Osteocyte (in vitro differentiated cells): ENCODE results near the gene EXOC4. TPM values are rescaled to one million over a fixed set of nuclear protein-coding genes. Genes with fewer than 3 reads are reported as not detected.

Experiments used
- DNase-seq: peaks from one replicate; pipeline ENCODE4 v3.0.0; 2021; ENCODE audit warnings: mixed read lengths; ENCODE audit not compliant: unreplicated experiment; ENCODE audit errors: extremely low spot score
- H3K27ac Mint-ChIP-seq: one replicate; pipeline ENCODE4 v1.8.0; 2021; ENCODE audit warnings: mild to moderate bottlenecking, mixed read lengths; ENCODE audit not compliant: unreplicated experiment
- H3K27me3 Mint-ChIP-seq: one replicate; pipeline ENCODE4 v1.8.0; 2021; ENCODE audit warnings: mixed read lengths; ENCODE audit not compliant: unreplicated experiment
- H3K36me3 Mint-ChIP-seq: one replicate; pipeline ENCODE4 v1.8.0; 2021; ENCODE audit warnings: mixed read lengths; ENCODE audit not compliant: unreplicated experiment
- H3K4me1 Mint-ChIP-seq: one replicate; pipeline ENCODE4 v1.8.0; 2021; ENCODE audit warnings: mixed read lengths; ENCODE audit not compliant: unreplicated experiment
- H3K4me3 Mint-ChIP-seq: one replicate; pipeline ENCODE4 v1.8.0; 2021; ENCODE audit warnings: mild to moderate bottlenecking, moderate library complexity, mixed read lengths; ENCODE audit not compliant: unreplicated experiment
- H3K9me3 Mint-ChIP-seq: one replicate; pipeline ENCODE4 v1.8.0; 2021; ENCODE audit warnings: mixed read lengths; ENCODE audit not compliant: unreplicated experiment
- total RNA-seq: library from RNA; stranded (reverse); gene quantifications from 2 replicates; pipeline ENCODE4 v1.2.1, GENCODE V29; 2021
- TF ChIP-seq, protein P1 (sequence below): fragments of 200-600 bp; sonication (generic); IDR thresholded peaks from 2 replicates; pipeline ENCODE4 v1.5.0; 2021; ENCODE audit warnings: antibody characterized with exemption, mild to moderate bottlenecking, moderate library complexity

The EXOC4 gene
- total RNA-seq, 1 donor from 2014 or later, result 99.9 TPM

DNA sequence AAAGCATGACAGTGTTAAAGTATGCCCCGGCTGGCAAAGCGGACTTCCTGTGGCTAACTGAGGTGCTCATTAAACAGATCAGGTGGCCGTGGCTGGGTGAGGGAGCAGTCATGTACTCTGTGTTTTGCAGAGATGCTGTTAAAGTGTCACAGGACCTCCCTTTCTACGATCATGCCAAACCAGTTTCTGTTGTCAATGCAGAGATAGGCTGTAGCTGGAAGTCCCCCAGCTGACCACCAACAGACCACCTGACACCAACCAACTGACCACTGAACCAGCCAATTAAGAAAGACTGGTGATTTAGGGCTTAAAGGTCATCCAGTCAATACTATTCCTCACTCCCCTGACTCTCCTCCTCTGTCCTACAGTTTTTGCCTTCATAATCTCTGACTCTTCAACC, 443.2 kb downstream of the EXOC4 start:
- Mint-ChIP-seq H3K4me1 (peaks cover 13% of the 10 kb centered on the region), H3K9me3 (no peaks in the 10 kb centered on the region), H3K36me3 (no peaks in the 10 kb centered on the region), H3K27ac (no peak overlapping the region), H3K4me3 (no peak overlapping the region), H3K27me3 (no peaks in the 10 kb centered on the region)
- TF ChIP-seq, protein P1, sequence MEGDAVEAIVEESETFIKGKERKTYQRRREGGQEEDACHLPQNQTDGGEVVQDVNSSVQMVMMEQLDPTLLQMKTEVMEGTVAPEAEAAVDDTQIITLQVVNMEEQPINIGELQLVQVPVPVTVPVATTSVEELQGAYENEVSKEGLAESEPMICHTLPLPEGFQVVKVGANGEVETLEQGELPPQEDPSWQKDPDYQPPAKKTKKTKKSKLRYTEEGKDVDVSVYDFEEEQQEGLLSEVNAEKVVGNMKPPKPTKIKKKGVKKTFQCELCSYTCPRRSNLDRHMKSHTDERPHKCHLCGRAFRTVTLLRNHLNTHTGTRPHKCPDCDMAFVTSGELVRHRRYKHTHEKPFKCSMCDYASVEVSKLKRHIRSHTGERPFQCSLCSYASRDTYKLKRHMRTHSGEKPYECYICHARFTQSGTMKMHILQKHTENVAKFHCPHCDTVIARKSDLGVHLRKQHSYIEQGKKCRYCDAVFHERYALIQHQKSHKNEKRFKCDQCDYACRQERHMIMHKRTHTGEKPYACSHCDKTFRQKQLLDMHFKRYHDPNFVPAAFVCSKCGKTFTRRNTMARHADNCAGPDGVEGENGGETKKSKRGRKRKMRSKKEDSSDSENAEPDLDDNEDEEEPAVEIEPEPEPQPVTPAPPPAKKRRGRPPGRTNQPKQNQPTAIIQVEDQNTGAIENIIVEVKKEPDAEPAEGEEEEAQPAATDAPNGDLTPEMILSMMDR, result no peak
- DNase-seq, result no peak

GRCh38 chr7:133697585-133697984, 444.7 kb downstream of the EXOC4 start:
- peak overlapping the region; percentile 27 for H3K27ac Mint-ChIP-seq
- peaks cover 10% of the 10 kb centered on the region for H3K4me1 Mint-ChIP-seq
- TF ChIP-seq, protein P1, result no peak

GRCh38 chr7:133698127-133698526, 445.2 kb downstream of the EXOC4 start:
- Mint-ChIP-seq H3K4me3 (no peak overlapping the region), H3K36me3 (no peaks in the 10 kb centered on the region), H3K9me3 (no peaks in the 10 kb centered on the region), H3K27ac (peak overlapping the region; percentile 69), H3K4me1 (peaks cover 15% of the 10 kb centered on the region), H3K27me3 (no peaks in the 10 kb centered on the region)
- TF ChIP-seq, protein P1, result no peak
- no peak for DNase-seq

More at GRCh38 chr7:133697585-133697984, 444.7 kb downstream of the EXOC4 start:
- DNase-seq, result no peak
- no peak overlapping the region for H3K4me3 Mint-ChIP-seq
- H3K9me3 Mint-ChIP-seq, result no peaks in the 10 kb centered on the region
- no peaks in the 10 kb centered on the region for H3K36me3 Mint-ChIP-seq
- no peaks in the 10 kb centered on the region for H3K27me3 Mint-ChIP-seq

GRCh38 chr7:133699386-133699785, 446.5 kb downstream of the EXOC4 start:
- Mint-ChIP-seq H3K4me1 (peaks cover 27% of the 10 kb centered on the region), H3K27me3 (no peaks in the 10 kb centered on the region), H3K9me3 (no peaks in the 10 kb centered on the region), H3K4me3 (no peak overlapping the region), H3K27ac (no peak overlapping the region), H3K36me3 (no peaks in the 10 kb centered on the region)
- TF ChIP-seq, protein P1, result no peak
- no peak for DNase-seq

- no peak overlapping the region for H3K4me3 Mint-ChIP-seq
- H3K36me3 Mint-ChIP-seq, result no peaks in the 10 kb centered on the region
- peaks cover 30% of the 10 kb centered on the region for H3K4me1 Mint-ChIP-seq
- H3K27ac Mint-ChIP-seq, result no peak overlapping the region
- DNase-seq, result no peak
- no peaks in the 10 kb centered on the region for H3K27me3 Mint-ChIP-seq
- no peaks in the 10 kb centered on the region for H3K9me3 Mint-ChIP-seq
- TF ChIP-seq, protein P1, result no peak
Observed at GRCh38 chr7:133702078-133702477, 449.2 kb downstream of the EXOC4 start.
